Panc1 (cell line): ENCODE results near the gene WASF2.

Experiments used
- CTCF ChIP-seq: fragments of 450-650 bp; IDR thresholded peaks from 2 replicates; pipeline ENCODE4 v1.5.1; 2017; ENCODE audit warnings: mild to moderate bottlenecking
- POLR2AphosphoS5 ChIP-seq: IDR thresholded peaks from 2 replicates; pipeline ENCODE4 v1.6.1; 2012; ENCODE audit warnings: mild to moderate bottlenecking, low read depth, low read length, moderate library complexity
- TCF7L2 ChIP-seq: IDR thresholded peaks from 2 replicates; pipeline ENCODE4 v1.6.1; 2011; ENCODE audit warnings: mild to moderate bottlenecking, low read depth, low read length, inconsistent platforms

DNA sequence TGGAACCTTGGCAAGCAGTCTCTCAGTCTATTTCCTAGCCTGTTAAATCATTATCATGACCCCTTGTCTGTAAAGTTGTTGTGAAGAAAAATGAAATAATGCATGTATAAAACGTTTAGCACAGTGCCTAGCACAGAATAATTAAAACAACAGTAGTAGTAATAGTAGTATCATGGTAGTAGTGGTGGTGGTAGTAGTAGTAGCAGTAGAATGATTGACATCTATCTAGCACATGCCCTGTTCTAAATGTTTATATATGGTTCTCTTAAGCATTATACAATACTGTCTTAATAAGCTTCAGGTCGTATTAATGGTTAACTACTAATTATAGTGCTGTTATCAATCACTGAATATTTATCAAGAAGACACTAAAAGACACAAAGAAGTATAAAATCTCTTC is 50.8 kb downstream of the WASF2 start:
- no peak for TF ChIP-seq CTCF
- TF ChIP-seq POLR2AphosphoS5, result no peak
- no peak for TF ChIP-seq TCF7L2
